Stomach (tissue), 4 donors: ENCODE results near the gene NWD2.

Experiments used
- CTCF ChIP-seq, 7 experiments: fragments of 450-650 bp in 4 of 7; fragments of 200-600 bp in 3 of 7; sonication (generic) in 3 of 7; IDR thresholded peaks; one replicate each; pipeline ENCODE4 v1.5.1; 2016 to 2019; ENCODE audit warnings: antibody characterized with exemption in 7 of 7, control low read depth in 2 of 7, mild to moderate bottlenecking in 1 of 7
- EP300 ChIP-seq: sonication (generic); formaldehyde crosslinking; IDR thresholded peaks from one replicate; pipeline ENCODE4 v1.6.1; 2017; ENCODE audit warnings: antibody characterized with exemption
- POLR2A ChIP-seq, 4 donors: fragments of 450-650 bp; IDR thresholded peaks; one replicate each; pipeline ENCODE4 v1.6.1; 2016; ENCODE audit warnings: antibody characterized with exemption in 4 of 4, control low read depth in 2 of 4, mild to moderate bottlenecking in 1 of 4, moderate library complexity in 1 of 4
- POLR2AphosphoS5 ChIP-seq, 3 donors: sonication (generic); formaldehyde crosslinking; IDR thresholded peaks; one replicate each; pipeline ENCODE4 v1.6.1; 2016; ENCODE audit warnings: antibody characterized with exemption in 3 of 3

- no peak for TF ChIP-seq CTCF (IDR thresholded peaks at IDR 0.05)
- no peak for TF ChIP-seq EP300
- no peak for TF ChIP-seq POLR2A (IDR thresholded peaks at IDR 0.05)
- TF ChIP-seq POLR2AphosphoS5 (IDR thresholded peaks at IDR 0.05): no peak
These were observed 46.6 kb upstream of the NWD2 start for GRCh38 chr4:37197899-37198298.
